ENCODE measurements around the gene DCLK3.

The DCLK3 gene

DNA sequence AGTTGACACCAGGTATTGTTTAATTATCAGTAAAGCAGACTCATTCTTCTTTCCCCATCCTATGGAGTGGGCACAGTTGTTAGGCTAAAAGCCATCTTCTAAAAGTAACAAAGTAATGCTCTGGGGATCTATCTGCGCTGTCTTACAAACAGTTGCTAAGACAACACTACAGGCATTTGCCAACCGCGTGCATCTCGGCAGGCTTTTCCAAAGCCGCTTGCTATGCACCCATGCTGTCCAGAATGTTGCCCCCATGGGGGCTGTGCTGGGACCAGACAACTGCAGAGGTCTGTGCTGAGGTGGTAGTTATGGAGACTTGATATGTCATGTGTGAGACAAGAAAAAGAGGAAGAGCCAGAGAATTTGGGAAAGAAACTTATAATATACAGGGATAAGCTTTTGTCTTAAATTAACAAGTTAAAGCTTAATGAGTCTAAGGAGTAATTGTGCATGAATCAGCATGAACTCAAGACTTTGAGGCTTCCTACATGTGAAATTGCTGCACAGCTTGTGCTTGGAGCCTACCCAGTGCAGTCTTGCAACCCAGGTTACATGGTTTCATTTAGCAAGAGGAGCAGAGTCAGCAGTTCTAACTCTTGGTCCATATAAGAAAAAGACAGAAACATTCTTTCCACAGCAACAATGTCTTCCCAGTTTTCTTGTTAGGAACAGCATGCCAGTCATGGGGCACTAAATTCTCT, 38.9 kb upstream of the DCLK3 start:
- no peak overlapping the region for H3K4me3 ChIP-seq (ENCODE audit: low read depth, low read length)
- TF ChIP-seq, protein P1, sequence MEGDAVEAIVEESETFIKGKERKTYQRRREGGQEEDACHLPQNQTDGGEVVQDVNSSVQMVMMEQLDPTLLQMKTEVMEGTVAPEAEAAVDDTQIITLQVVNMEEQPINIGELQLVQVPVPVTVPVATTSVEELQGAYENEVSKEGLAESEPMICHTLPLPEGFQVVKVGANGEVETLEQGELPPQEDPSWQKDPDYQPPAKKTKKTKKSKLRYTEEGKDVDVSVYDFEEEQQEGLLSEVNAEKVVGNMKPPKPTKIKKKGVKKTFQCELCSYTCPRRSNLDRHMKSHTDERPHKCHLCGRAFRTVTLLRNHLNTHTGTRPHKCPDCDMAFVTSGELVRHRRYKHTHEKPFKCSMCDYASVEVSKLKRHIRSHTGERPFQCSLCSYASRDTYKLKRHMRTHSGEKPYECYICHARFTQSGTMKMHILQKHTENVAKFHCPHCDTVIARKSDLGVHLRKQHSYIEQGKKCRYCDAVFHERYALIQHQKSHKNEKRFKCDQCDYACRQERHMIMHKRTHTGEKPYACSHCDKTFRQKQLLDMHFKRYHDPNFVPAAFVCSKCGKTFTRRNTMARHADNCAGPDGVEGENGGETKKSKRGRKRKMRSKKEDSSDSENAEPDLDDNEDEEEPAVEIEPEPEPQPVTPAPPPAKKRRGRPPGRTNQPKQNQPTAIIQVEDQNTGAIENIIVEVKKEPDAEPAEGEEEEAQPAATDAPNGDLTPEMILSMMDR (conservative IDR thresholded peaks at IDR 0.05; ENCODE audit: low read depth, low read length): no peak
- DNase-seq (ENCODE audit: low read depth): no peak

DNA sequence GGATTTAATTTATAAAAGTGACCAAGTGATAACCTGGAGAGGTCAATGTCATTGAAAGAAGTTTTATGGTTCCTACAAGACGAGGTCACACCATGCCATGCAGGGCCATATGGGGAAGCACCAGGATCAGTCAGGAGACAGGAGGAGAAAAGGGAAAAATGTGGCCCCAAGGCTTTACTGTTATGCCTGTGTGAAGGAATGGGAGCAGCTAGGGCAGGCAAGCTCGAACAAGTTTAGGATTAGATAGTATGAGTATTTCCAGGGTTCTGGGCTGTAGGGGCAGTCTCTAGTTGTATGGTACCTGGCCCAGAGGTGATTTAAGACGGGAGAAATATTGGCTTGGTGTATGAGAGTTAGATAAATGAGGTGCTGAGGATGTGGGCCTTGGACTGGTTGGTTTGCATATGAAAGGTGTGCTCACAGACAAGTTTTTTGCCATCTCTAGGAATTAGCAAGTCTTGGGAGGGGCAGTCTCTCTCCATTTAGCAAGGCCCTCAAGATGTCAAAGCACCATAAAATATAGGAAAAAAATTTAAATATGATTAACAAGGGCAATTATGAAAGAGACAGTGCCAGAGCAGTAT, 36.3 kb upstream of the DCLK3 start:
- H3K4me3 ChIP-seq (ENCODE audit: low read depth, low read length): no peak overlapping the region
- DNase-seq (ENCODE audit: low read depth): no peak
- TF ChIP-seq, protein P1 (conservative IDR thresholded peaks at IDR 0.05; ENCODE audit: low read depth, low read length): no peak

DNA sequence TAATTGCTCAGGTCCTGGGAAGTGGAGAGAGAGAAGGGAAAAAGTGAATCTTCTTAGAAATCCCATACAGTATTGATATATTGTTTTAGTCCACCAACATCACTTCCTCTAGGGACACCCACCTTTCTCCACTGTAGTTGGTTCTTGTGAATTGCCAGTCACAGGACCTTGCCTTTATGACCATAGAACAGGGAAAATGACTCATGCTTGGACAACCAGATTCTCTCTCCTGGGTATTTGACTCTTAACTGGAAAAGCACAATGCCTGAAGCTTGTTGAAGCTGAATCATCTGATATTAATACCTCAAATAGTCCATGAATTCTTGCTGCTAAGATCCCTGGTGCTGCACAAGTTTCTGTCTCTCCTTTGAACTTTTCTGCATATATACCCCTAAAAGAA, 32.5 kb upstream of the DCLK3 start:
- peak; percentile 39 for DNase-seq (ENCODE audit: low read depth)
- TF ChIP-seq, protein P1 (conservative IDR thresholded peaks at IDR 0.05; ENCODE audit: low read depth, low read length): no peak
- H3K4me3 ChIP-seq (ENCODE audit: low read depth, low read length): no peak overlapping the region

DNA sequence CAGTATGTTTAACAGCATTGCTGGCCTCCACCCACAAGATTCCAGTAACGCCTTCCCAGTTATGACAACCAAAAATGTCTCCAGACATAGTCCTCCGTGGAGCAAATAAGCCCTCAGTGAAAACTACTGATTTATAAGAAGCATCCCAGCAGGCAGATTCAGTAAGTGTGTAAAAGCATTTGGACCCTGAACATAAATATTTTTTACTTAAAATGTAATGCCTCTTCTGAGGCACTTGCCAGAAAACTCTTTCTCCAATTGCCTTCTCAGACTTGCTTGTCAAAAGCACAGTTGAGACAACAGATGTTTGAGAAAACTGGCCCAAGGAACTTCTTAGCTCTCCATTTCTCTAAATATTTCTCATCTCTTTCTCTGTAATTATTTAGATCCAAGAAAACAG, 31.8 kb upstream of the DCLK3 start:
- no peak for DNase-seq (ENCODE audit: low read depth)
- H3K4me3 ChIP-seq (ENCODE audit: low read depth, low read length): no peak overlapping the region
- TF ChIP-seq, protein P1 (conservative IDR thresholded peaks at IDR 0.05; ENCODE audit: low read depth, low read length): no peak

DNA sequence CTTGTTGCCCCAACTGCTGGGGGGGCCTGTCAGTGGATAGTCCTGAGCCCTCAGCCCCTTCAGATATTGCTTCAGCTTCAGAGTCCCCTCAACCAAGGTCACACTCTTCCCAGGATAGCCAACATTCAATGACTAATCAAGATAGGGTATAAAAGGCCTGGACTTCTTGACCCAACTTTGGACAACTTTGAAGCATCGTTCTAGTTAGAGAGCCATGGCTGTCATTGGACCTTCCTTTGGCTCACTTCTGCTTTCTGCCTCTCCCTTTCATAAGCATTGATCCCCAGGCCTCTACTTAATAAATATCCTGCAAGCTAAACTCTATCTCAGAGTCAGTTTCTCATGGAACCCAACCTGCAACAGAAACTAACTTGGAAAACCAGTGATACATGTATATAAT, 31.3 kb upstream of the DCLK3 start:
- no peak for DNase-seq (ENCODE audit: low read depth)
- no peak overlapping the region for H3K4me3 ChIP-seq (ENCODE audit: low read depth, low read length)
- TF ChIP-seq, protein P1 (conservative IDR thresholded peaks at IDR 0.05; ENCODE audit: low read depth, low read length): no peak

DNA sequence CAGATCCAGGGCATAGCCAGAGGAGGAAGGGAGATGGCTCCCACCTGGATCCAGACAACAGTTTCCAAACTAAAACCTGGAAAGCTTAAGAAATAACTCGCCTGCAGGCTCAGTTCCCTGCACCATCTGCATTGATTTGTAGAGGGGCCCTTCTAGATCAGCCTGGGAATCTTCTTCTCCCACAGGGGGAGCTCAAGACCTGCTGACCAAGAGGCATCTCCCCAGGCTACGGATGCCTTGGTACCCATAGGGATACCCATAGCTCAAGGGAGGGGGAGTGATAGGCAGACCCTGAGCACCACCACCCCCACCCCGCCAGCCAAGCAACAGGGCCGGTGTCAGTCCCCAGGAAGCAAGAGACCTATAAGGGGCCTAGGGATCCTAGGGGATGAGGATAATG, 28.0 kb upstream of the DCLK3 start:
- TF ChIP-seq, protein P1 (conservative IDR thresholded peaks at IDR 0.05; ENCODE audit: low read depth, low read length): peak; percentile 72
- no peak overlapping the region for H3K4me3 ChIP-seq (ENCODE audit: low read depth, low read length)
- DNase-seq (ENCODE audit: low read depth): peak; percentile 62

DNA sequence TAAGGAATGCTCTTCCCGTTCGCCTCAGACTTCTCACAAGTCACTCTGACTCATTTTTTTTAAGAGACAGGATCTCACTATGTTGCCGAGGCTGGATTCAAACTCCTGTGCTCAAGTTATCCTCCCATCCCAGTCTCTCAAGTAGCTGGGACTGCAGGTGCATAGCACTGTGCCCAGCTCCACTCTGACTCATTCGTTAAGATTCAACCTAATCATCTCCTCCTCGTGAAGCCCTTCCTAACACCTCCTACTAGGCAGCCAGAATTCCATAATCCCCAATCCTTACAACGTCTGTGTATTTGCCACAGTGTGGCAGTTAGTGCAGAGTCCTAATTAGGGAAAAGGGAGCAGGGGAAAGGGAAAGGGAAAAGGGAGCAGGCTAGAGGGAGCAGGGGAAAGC, 26.4 kb upstream of the DCLK3 start:
- TF ChIP-seq, protein P1 (conservative IDR thresholded peaks at IDR 0.05; ENCODE audit: low read depth, low read length): no peak
- DNase-seq (ENCODE audit: low read depth): no peak

More for the DNA sequence above, 26.4 kb upstream of the DCLK3 start:
- no peak overlapping the region for H3K4me3 ChIP-seq (ENCODE audit: low read depth, low read length)
